Immature natural killer cell (primary cell): ENCODE data around the gene DPP3. TPM values are rescaled to one million over a fixed set of nuclear protein-coding genes. Genes with fewer than 3 reads are reported as not detected.
"Not testable (repeated sequence)": the region's sequence is repeated elsewhere in the genome, so short reads cannot be mapped to it uniquely, and the experiment has no call there.

Source experiments
- DNase-seq, 3 donors: peaks; one replicate each; pipeline ENCODE4 v3.0.0; 2022; ENCODE audit warnings: mixed read lengths in 1 of 3
- H3K27ac Mint-ChIP-seq, 6 donors: one replicate each; pipeline ENCODE4 v1.8.0; 2020; ENCODE audit warnings: mixed read lengths in 6 of 6, mild to moderate bottlenecking in 5 of 6, inconsistent platforms in 4 of 6, moderate library complexity in 3 of 6
- H3K27me3 Mint-ChIP-seq, 3 donors: one replicate each; pipeline ENCODE4 v1.8.0; 2020 to 2021; ENCODE audit warnings: low read depth in 3 of 3, mild to moderate bottlenecking in 3 of 3, mixed read lengths in 3 of 3, moderate library complexity in 3 of 3, inconsistent platforms in 1 of 3
- H3K36me3 Mint-ChIP-seq, 3 donors: one replicate each; pipeline ENCODE4 v1.8.0; 2020; ENCODE audit warnings: mixed read lengths in 3 of 3, inconsistent platforms in 2 of 3, mild to moderate bottlenecking in 2 of 3
- H3K4me1 Mint-ChIP-seq, 2 donors: one replicate each; pipeline ENCODE4 v1.8.0; 2020; ENCODE audit warnings: inconsistent platforms in 2 of 2, mild to moderate bottlenecking in 2 of 2, mixed read lengths in 2 of 2, moderate library complexity in 1 of 2
- H3K4me3 Mint-ChIP-seq, 5 donors: one replicate each; pipeline ENCODE4 v1.8.0; 2020; ENCODE audit warnings: mild to moderate bottlenecking in 5 of 5, mixed read lengths in 5 of 5, inconsistent platforms in 3 of 5, moderate library complexity in 3 of 5
- H3K9me3 Mint-ChIP-seq, 6 donors: one replicate each; pipeline ENCODE4 v1.8.0; 2020; ENCODE audit warnings: mild to moderate bottlenecking in 6 of 6, mixed read lengths in 6 of 6, inconsistent platforms in 4 of 6, moderate library complexity in 3 of 6
- polyA plus RNA-seq, 3 donors: library from polyadenylated mRNA; unstranded; fragments of 300-500 nt; fragmentation: Illumina TruSeq; gene quantifications; one replicate each; pipeline ENCODE4 v1.2.3, GENCODE V29; 2021

The DPP3 gene, protein sequence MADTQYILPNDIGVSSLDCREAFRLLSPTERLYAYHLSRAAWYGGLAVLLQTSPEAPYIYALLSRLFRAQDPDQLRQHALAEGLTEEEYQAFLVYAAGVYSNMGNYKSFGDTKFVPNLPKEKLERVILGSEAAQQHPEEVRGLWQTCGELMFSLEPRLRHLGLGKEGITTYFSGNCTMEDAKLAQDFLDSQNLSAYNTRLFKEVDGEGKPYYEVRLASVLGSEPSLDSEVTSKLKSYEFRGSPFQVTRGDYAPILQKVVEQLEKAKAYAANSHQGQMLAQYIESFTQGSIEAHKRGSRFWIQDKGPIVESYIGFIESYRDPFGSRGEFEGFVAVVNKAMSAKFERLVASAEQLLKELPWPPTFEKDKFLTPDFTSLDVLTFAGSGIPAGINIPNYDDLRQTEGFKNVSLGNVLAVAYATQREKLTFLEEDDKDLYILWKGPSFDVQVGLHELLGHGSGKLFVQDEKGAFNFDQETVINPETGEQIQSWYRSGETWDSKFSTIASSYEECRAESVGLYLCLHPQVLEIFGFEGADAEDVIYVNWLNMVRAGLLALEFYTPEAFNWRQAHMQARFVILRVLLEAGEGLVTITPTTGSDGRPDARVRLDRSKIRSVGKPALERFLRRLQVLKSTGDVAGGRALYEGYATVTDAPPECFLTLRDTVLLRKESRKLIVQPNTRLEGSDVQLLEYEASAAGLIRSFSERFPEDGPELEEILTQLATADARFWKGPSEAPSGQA
- polyA plus RNA-seq, result 10 to 100 TPM; 44.5 to 54.2 (median 47.6) TPM

DNA sequence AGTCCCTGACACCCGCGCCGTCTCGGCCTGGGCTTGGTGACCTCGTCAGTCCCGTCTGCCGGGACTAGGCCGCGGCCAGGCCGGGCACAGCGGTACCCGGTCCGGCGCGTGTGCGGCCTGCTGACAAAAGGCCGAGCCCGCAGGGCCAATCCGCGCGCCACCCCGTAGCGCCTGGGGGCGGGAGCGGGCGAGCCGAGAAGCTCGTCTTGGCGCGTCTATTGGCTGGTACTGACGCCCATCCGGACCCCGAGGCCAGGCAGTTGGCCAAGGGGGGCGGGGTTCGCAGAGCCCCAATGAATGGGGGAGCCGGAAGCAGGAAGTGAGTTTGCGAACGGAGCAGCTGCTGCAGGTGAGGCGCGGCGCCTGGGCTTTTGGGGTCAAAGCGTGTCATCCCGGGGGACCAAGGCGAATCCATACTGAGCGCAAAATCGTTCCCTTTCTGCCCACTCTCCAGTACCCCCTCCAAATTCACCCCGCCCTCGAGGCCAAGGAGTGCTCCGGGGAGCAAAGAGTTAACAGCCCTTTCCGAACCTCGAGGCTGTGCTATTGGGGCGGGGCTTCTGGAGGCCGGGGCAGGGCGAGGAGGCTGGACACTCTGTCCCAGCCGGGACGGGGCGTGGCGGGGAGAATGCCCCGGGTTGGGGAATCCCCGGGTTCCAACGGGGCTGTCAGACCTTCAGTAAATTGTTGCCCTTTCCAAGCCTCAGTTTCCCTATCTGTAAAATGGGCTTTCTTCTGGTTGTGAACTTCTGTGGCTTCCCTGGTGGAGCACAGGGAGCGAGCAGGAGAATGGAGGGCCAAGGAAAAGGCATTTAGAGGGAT, at the start of gene DPP3:
TSS of gene DPP3 (plus strand) at position 318 of the 822 bp plus-strand sequence. CDS start 1,767 bp downstream, outside the sequence.
- peak within 1 kb of the TSS; percentile 88 to 94 (median 91) for H3K4me3 Mint-ChIP-seq
- no peaks in the 10 kb centered on the region for H3K9me3 Mint-ChIP-seq

DNA sequence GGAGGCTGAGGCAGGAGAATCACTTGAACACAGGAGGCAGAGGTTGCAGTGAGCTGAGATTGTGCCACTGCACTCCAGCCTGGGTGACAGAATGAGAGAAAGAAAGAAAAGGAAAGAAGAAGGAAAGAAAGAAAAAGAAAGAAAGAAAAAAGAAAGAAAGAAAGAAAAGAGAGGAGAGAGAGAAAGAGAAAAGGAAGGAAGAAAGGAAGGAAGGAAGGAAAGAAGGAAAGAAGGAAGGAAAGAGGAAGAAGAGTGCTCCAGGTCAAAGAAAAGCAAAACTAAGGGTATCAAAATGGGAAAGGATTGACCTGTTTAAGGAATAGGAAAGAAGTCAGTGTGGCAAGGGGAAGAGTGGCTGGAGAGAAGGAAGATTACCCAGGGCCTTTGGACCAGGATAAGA, 48.9 kb upstream of the DPP3 start:
- H3K4me3 Mint-ChIP-seq, H3K4me1 Mint-ChIP-seq: not testable (repeated sequence)

More for the DNA sequence above, at the start of gene DPP3:
- peaks cover 0 to 1% (median 0%) of the 10 kb centered on the region in 3 donors for H3K36me3 Mint-ChIP-seq
- H3K4me1 Mint-ChIP-seq, result peaks cover 26 to 33% of the 10 kb centered on the region in 2 donors
- H3K27ac Mint-ChIP-seq, result peak within 1 kb of the TSS; percentile 88 to 92 (median 89)
- peaks cover 0 to 7% (median 2%) of the 10 kb centered on the region in 3 donors for H3K27me3 Mint-ChIP-seq
- DNase-seq, result peak; percentile 95 to 96 (median 96)

DNA sequence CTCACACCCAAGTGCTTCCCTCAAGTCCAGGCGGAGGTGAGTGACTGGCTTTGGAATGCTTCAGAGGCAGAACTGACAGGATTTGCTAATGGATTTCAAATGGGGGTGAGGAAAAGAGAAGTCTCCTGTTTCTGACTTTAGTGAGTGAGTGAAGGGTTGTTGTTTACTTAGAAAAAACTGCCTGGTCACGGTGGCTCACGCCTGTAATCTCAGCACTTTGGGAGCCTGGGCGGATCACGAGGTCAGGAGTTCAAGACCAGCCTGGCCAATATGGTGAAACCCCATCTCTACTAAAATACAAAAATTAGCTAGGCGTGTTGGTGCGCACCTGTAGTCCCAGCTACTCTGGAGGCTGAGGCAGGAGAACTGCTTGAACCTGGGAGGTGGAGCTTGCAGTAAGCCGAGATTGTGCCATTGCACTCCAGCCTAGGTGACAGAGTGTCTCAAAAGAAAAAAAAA, 48.3 kb upstream of the DPP3 start:
- not testable (repeated sequence) for H3K27me3 Mint-ChIP-seq, H3K9me3 Mint-ChIP-seq
- peak overlapping the region in 1 of 6 donors; percentile 68 for H3K27ac Mint-ChIP-seq

More for the DNA sequence above, 48.9 kb upstream of the DPP3 start:
- not testable (repeated sequence) for H3K27me3 Mint-ChIP-seq, H3K27ac Mint-ChIP-seq, DNase-seq, H3K9me3 Mint-ChIP-seq
- H3K36me3 Mint-ChIP-seq, result peaks cover 3 to 23% (median 19%) of the 10 kb centered on the region in 3 donors

DNA sequence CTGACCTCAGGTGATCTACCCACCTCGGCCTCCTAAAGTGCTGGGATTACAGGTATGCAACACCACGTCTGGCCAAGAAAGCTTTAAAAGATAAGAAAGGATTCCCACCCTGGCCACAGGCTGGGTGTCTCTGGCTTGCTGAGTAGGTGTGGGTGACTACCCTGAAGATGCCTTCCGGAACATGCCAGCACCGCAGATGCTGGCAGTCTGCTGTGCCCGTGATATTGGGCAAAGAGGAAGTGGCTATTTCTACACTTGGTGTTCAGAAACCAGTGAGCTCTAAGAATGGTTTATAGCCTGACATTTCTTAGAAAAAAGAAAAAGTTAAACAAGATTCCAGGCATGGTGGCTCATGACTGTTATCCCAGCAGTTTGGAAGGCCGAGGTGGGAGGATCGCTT, 47.6 kb upstream of the DPP3 start:
- H3K36me3 Mint-ChIP-seq, result peaks cover 9 to 28% (median 19%) of the 10 kb centered on the region in 3 donors
- no peak overlapping the region for H3K4me3 Mint-ChIP-seq
- no peak overlapping the region for H3K27ac Mint-ChIP-seq

More for the DNA sequence above, 48.3 kb upstream of the DPP3 start:
- DNase-seq, H3K4me1 Mint-ChIP-seq, H3K4me3 Mint-ChIP-seq: not testable (repeated sequence)
- peaks cover 9 to 28% (median 19%) of the 10 kb centered on the region in 3 donors for H3K36me3 Mint-ChIP-seq

DNA sequence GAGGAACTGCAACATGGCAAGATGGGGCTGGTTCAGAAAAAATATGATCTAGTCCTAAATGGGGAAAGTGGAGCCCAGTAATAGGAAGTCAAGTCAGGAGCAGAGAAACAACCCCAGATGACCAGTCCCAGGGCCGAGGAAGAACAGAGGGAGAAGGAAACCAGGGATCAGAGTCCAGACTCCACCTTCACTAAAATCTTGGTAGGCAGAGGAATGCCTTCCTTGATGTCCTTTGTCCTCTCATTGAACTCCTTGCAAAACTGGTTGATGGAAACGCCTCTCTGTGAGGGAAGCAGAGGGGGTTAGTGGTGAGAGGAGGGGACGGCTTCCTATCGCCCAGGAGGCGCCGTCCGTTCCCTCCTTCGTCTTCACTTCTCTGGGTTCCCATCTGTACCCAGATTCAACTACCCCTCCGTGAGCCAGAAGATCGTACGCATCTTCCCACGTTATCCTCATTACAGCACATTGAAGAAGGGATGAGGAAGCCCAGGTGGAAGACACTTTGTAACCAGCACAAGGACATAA, 42.2 kb upstream of the DPP3 start:
- H3K9me3 Mint-ChIP-seq, result peaks cover 0 to under 1% (median 0%) of the 10 kb centered on the region in 6 donors
- H3K27ac Mint-ChIP-seq, result peak overlapping the region; percentile 74 to 100 (median 95)
- DNase-seq, result no peak
- peaks cover 6 to 17% (median 13%) of the 10 kb centered on the region in 3 donors for H3K36me3 Mint-ChIP-seq
- peaks cover 17 to 22% of the 10 kb centered on the region in 2 donors for H3K4me1 Mint-ChIP-seq
- peaks cover 0 to 3% (median 1%) of the 10 kb centered on the region in 3 donors for H3K27me3 Mint-ChIP-seq
- H3K4me3 Mint-ChIP-seq, result peak overlapping the region; percentile 91 to 96 (median 95)

More for the DNA sequence above, 47.6 kb upstream of the DPP3 start:
- DNase-seq, result no peak
- Mint-ChIP-seq H3K27me3 (peaks cover 0 to 1% (median 0%) of the 10 kb centered on the region in 3 donors), H3K4me1 (peaks cover 2 to 6% of the 10 kb centered on the region in 2 donors), H3K9me3 (peaks cover 0 to 2% (median 0%) of the 10 kb centered on the region in 6 donors)

DNA sequence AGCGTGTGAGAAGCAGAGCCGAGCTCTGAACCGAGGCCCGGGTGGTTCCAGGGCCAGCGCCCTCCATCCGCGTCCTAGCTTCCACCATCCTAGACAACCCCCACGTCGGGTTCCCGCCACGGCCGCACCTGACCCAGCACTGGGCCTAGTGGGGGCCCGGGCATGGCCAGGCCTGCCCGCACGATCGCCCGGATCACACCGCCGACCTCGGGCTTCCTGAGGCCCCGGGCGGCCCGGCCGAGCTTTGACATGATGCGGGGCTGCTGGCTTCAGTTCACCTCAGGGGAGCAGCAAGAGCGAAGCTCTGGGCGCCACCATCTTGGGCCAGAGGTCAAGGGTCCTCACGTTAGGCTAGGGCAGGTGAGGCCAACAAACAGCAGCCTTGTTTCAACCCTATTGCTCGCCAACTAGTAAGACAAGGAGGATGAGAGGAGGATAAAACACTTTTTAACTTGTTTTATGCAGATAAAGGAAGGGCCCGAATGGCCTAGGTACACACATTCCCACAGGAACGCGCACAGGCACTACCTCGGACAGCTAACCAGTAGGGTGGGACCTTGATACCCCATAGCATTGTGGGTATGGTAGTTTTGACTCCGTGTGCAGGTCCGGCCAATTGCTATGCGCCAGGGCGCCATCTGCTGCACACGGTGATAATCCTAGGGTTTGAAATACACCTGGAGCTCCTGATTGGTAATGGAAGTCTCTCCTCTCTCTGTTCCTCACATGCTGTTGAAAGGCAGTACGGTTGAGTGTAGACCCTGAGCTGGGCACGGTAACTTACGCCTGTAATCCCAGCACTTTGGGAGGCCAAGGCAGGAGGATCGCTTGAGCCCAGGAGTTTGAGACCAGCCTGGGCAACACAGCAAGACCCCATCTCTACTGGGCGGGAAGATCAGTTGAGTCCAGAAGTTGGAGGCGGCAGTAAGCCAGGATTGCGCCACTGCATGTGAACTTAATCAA, 41.4 kb upstream of the DPP3 start, which contains the start of gene MRPL11:
TSS of gene MRPL11 (minus strand) at position 345 of the 963 bp plus-strand sequence. CDS start at position 251, 94 bp downstream.
- peaks cover 6 to 17% (median 15%) of the 10 kb centered on the region in 3 donors for H3K36me3 Mint-ChIP-seq
- H3K4me1 Mint-ChIP-seq, result peaks cover 17 to 22% of the 10 kb centered on the region in 2 donors
- H3K27ac Mint-ChIP-seq, result peak within 1 kb of the TSS; percentile 93 to 100 (median 98)
- H3K27me3 Mint-ChIP-seq, result peaks cover 1 to 5% (median 4%) of the 10 kb centered on the region in 3 donors
- H3K4me3 Mint-ChIP-seq, result peak within 1 kb of the TSS; percentile 91 to 96 (median 95)
- peaks cover 0 to 8% (median 2%) of the 10 kb centered on the region in 6 donors for H3K9me3 Mint-ChIP-seq
- peak; percentile 87 to 88 (median 87) for DNase-seq

DNA sequence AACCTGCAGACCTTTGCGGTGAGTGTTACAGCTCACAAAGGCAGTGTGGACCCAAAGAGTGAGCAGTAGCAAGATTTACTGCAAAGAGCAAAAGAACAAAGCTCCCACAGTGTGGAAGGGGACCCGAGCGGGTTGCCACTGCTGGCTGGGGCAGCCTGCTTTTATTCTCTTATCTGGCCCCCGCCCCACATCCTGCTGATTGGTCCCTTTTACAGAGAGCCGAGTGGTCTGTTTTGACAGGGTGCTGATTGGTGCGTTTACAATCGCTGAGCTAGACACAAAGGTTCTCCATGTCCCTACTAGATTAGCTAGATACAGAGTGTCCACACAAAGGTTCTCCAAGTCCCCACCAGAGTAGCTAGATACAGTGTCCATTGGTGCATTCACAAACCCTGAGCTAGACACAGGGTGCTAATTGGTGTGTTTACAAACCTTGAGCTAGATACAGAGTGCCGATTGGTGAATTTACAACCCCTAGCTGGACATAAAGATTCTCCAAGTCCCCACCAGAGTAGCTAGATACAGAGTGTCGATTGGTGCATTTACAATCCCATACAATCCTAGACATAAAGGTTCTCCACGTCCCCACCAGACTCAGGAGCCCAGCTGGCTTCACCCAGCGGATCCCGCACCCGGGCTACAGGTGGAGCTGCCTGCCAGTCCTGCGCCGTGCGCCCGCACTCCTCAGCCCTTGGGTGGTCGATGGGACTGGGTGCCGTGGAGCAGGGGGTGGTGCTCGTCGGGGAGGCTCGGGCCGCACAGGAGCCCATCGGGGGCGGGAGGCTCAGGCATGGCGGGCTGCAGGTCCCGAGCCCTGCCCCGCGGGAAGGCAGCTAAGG, 39.9 kb upstream of the DPP3 start:
- not testable (repeated sequence) for DNase-seq, H3K27ac Mint-ChIP-seq, H3K27me3 Mint-ChIP-seq, H3K4me3 Mint-ChIP-seq, H3K9me3 Mint-ChIP-seq
- peaks cover 6 to 10% (median 9%) of the 10 kb centered on the region in 3 donors for H3K36me3 Mint-ChIP-seq
- peaks cover 17 to 22% of the 10 kb centered on the region in 2 donors for H3K4me1 Mint-ChIP-seq

DNA sequence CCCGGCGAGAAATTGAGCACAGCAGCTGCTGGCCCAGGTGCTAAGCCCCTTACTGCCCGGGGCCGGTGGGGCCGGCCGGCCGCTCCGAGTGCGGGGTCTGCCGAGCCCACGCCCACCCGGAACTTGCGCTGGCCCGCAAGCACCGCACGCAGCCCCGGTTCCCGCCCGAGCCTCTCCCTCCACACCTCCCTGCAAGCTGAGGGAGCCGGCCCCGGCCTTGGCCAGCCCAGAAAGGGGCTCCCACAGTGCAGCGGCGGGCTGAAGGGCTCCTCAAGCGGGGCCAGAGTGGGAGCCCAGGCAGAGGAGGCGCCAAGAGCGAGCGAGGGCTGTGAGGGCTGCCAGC, 39.3 kb upstream of the DPP3 start:
- DNase-seq, H3K36me3 Mint-ChIP-seq, H3K27me3 Mint-ChIP-seq, H3K9me3 Mint-ChIP-seq, H3K4me3 Mint-ChIP-seq, H3K27ac Mint-ChIP-seq: not testable (repeated sequence)
- H3K4me1 Mint-ChIP-seq, result peaks cover 17 to 22% of the 10 kb centered on the region in 2 donors

DNA sequence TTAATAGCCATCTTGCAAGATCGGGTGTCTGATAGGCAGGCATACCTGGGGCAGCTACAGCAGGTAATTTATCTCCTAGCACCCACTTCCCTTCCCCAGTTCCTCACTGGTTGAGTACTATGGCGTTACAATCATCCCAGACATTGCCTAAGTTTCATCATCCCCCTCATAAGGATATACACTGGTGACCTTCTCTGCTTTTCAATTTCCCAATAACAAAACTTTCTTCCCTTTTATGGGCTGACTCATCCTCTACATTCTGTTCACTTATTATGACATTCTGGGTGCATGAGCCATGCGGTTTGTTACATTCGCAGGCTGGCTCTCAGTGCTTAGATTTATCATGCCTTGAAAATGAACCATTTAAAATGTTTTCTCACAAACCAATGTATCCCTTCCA, 36.6 kb upstream of the DPP3 start:
- Mint-ChIP-seq H3K9me3 (peaks cover 0 to 9% (median 2%) of the 10 kb centered on the region in 6 donors), H3K27ac (no peak overlapping the region), H3K4me3 (no peak overlapping the region), H3K36me3 (peaks cover 0 to 3% (median 0%) of the 10 kb centered on the region in 3 donors), H3K27me3 (peaks cover 3 to 16% (median 5%) of the 10 kb centered on the region in 3 donors), H3K4me1 (peaks cover 6 to 7% of the 10 kb centered on the region in 2 donors)
- DNase-seq, result no peak

DNA sequence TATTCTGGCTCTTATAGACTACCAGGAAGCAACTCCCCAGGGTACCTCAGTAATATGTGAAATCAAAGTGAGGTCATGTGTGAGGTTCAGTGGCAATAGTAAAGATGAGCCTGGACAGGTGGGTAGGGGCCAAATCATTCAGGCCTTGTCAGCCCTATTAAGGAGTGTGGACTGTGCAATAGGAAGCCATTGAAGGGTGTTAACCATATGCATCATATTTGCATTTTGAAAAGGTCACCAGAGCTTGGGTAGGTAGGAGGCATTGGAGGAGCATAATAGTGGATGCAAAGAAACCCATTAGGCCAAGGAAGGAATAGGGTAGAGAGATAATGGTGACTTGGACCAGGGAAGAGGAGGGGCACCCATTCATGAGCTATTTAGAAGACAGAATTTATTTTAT, 33.2 kb upstream of the DPP3 start:
- no peak overlapping the region for H3K27ac Mint-ChIP-seq
- DNase-seq, result no peak
- peaks cover 0 to 9% (median 2%) of the 10 kb centered on the region in 6 donors for H3K9me3 Mint-ChIP-seq
- no peaks in the 10 kb centered on the region for H3K4me1 Mint-ChIP-seq
- H3K27me3 Mint-ChIP-seq, result peaks cover 3 to 26% (median 8%) of the 10 kb centered on the region in 3 donors
- no peak overlapping the region for H3K4me3 Mint-ChIP-seq
- peaks cover 0 to 6% (median 0%) of the 10 kb centered on the region in 3 donors for H3K36me3 Mint-ChIP-seq

DNA sequence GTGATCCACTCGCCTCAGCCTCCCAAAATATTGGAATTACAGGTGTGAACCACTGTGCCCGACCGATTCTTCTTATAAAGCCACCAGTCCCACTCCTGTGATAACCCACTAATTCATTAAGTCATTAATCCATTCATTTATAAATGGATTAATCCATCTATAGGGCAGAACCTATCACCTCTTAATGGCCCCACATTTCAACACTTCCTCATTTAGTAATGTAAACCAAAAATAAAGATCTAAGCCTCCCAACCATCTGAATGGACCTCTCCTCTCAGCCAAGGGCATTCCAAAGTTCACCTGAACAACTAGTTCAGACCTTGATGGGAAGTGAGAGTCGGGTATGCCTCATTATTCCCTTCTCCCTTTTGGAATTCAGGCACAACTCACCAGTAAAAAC, 31.7 kb upstream of the DPP3 start:
- peaks cover 0 to 3% (median 0%) of the 10 kb centered on the region in 3 donors for H3K36me3 Mint-ChIP-seq
- H3K27ac Mint-ChIP-seq, result no peak overlapping the region
- H3K9me3 Mint-ChIP-seq, result peaks cover 0 to 4% (median under 1%) of the 10 kb centered on the region in 6 donors
- H3K27me3 Mint-ChIP-seq, result peaks cover 3 to 25% (median 5%) of the 10 kb centered on the region in 3 donors
- H3K4me1 Mint-ChIP-seq, result no peaks in the 10 kb centered on the region
- DNase-seq, result no peak
- H3K4me3 Mint-ChIP-seq, result no peak overlapping the region
